Effector memory CD4-positive, alpha-beta T cell (primary cell): ENCODE results near the gene FBXL15.

Experiments used
- DNase-seq, 3 donors: peaks; one replicate each; pipeline ENCODE4 v3.0.0-alpha.2; 2020
- H3K27ac ChIP-seq: 2 replicates; pipeline ENCODE4 v1.7.0; 2013; ENCODE audit warnings: mild to moderate bottlenecking, low read length, moderate library complexity; ENCODE audit not compliant: insufficient read depth, poor library complexity, severe bottlenecking
- H3K27me3 ChIP-seq: replicated peaks from 2 replicates; pipeline ENCODE4 v1.7.0; 2013; ENCODE audit warnings: mild to moderate bottlenecking, low read length; ENCODE audit not compliant: insufficient read depth, control insufficient read depth, poor library complexity, severe bottlenecking
- H3K36me3 ChIP-seq: 2 replicates; pipeline ENCODE4 v1.7.0; 2013; ENCODE audit warnings: mild to moderate bottlenecking, low read length, moderate library complexity; ENCODE audit not compliant: control insufficient read depth, insufficient read depth
- H3K4me1 ChIP-seq: 2 replicates; pipeline ENCODE4 v1.7.0; 2013; ENCODE audit warnings: low read length, mild to moderate bottlenecking; ENCODE audit not compliant: control insufficient read depth, insufficient read depth, poor library complexity, severe bottlenecking
- H3K4me3 ChIP-seq: 2 replicates; pipeline ENCODE4 v1.7.0; 2013; ENCODE audit warnings: low read length, low read depth, mild to moderate bottlenecking; ENCODE audit not compliant: insufficient read depth, poor library complexity, severe bottlenecking
- H3K9me3 ChIP-seq: 2 replicates; pipeline ENCODE4 v1.7.0; 2013; ENCODE audit warnings: mild to moderate bottlenecking, low read length, moderate library complexity; ENCODE audit not compliant: control insufficient read depth

The FBXL15 gene

GRCh38 chr10:102404361-102405107 is 16.1 kb upstream of the FBXL15 start:
- no peak for DNase-seq
- H3K27ac ChIP-seq = no peak overlapping the region
- H3K36me3 ChIP-seq = peaks cover 31% of the 10 kb centered on the region
- H3K4me3 ChIP-seq = no peak overlapping the region
- H3K4me1 ChIP-seq = peaks cover 12% of the 10 kb centered on the region
- H3K27me3 ChIP-seq = no peaks in the 10 kb centered on the region
- no peaks in the 10 kb centered on the region for H3K9me3 ChIP-seq

GRCh38 chr10:102405108-102405571 is 15.5 kb upstream of the FBXL15 start:
- Histone ChIP-seq H3K27me3 (peaks cover 5% of the 10 kb centered on the region), H3K4me1 (peaks cover 13% of the 10 kb centered on the region), H3K9me3 (no peaks in the 10 kb centered on the region), H3K36me3 (peaks cover 30% of the 10 kb centered on the region), H3K27ac (no peak overlapping the region), H3K4me3 (no peak overlapping the region)
- no peak for DNase-seq

GRCh38 chr10:102405632-102406031 is 15.0 kb upstream of the FBXL15 start:
- DNase-seq = no peak
- H3K9me3 ChIP-seq = no peaks in the 10 kb centered on the region
- peaks cover 25% of the 10 kb centered on the region for H3K36me3 ChIP-seq
- H3K27ac ChIP-seq = no peak overlapping the region
- H3K4me3 ChIP-seq = no peak overlapping the region
- H3K4me1 ChIP-seq = peaks cover 18% of the 10 kb centered on the region
- peaks cover 8% of the 10 kb centered on the region for H3K27me3 ChIP-seq

- Histone ChIP-seq H3K27me3 (peaks cover 8% of the 10 kb centered on the region), H3K4me1 (peaks cover 22% of the 10 kb centered on the region), H3K4me3 (no peak overlapping the region), H3K36me3 (peaks cover 13% of the 10 kb centered on the region), H3K27ac (no peak overlapping the region), H3K9me3 (no peaks in the 10 kb centered on the region)
- DNase-seq = no peak
Measured at GRCh38 chr10:102406815-102407214, 13.8 kb upstream of the FBXL15 start.

- H3K36me3 ChIP-seq = peaks cover 5% of the 10 kb centered on the region
- peaks cover 8% of the 10 kb centered on the region for H3K27me3 ChIP-seq
- no peaks in the 10 kb centered on the region for H3K9me3 ChIP-seq
- peaks cover 22% of the 10 kb centered on the region for H3K4me1 ChIP-seq
- H3K27ac ChIP-seq = no peak overlapping the region
- DNase-seq = no peak
- no peak overlapping the region for H3K4me3 ChIP-seq
Measured at GRCh38 chr10:102407425-102408130, 13.1 kb upstream of the FBXL15 start.

GRCh38 chr10:102408131-102408727 is 12.4 kb upstream of the FBXL15 start:
- H3K36me3 ChIP-seq = peaks cover 1% of the 10 kb centered on the region
- DNase-seq = no peak
- H3K9me3 ChIP-seq = no peaks in the 10 kb centered on the region
- H3K27me3 ChIP-seq = peaks cover 8% of the 10 kb centered on the region
- H3K27ac ChIP-seq = no peak overlapping the region
- peak overlapping the region; percentile 47 for H3K4me3 ChIP-seq
- peaks cover 26% of the 10 kb centered on the region for H3K4me1 ChIP-seq

GRCh38 chr10:102408728-102409603 is 11.7 kb upstream of the FBXL15 start:
- no peaks in the 10 kb centered on the region for H3K36me3 ChIP-seq
- peak; percentile 36 to 54 (median 47) for DNase-seq
- peaks cover 26% of the 10 kb centered on the region for H3K4me1 ChIP-seq
- peak overlapping the region; percentile 47 for H3K4me3 ChIP-seq
- no peaks in the 10 kb centered on the region for H3K9me3 ChIP-seq
- peaks cover 8% of the 10 kb centered on the region for H3K27me3 ChIP-seq
- peak overlapping the region; percentile 36 for H3K27ac ChIP-seq

- peaks cover 8% of the 10 kb centered on the region for H3K27me3 ChIP-seq
- peak overlapping the region; percentile 36 for H3K27ac ChIP-seq
- H3K4me1 ChIP-seq = peaks cover 26% of the 10 kb centered on the region
- no peaks in the 10 kb centered on the region for H3K36me3 ChIP-seq
- H3K9me3 ChIP-seq = no peaks in the 10 kb centered on the region
- DNase-seq = no peak
- H3K4me3 ChIP-seq = peak overlapping the region; percentile 46
Measured at GRCh38 chr10:102409604-102410428, 10.8 kb upstream of the FBXL15 start.
